Skeletal muscle cell (primary cell): ENCODE results near the gene FBXW8.

ENCODE experiments used
- DNase-seq: peaks from one replicate; pipeline ENCODE4 v3.0.0-alpha.2; 2010; ENCODE audit warnings: low read depth
- H3K4me3 ChIP-seq: 2 replicates; pipeline ENCODE4 v1.5.1; 2011; ENCODE audit warnings: low read depth, mild to moderate bottlenecking, control low read depth, low read length, moderate library complexity

FBXW8 gene

GRCh38 chr12:117060929-117061305 lies 150.2 kb downstream of the FBXW8 start:
- no peak for DNase-seq
- H3K4me3 ChIP-seq = no peak overlapping the region

GRCh38 chr12:117061555-117062079 lies 150.9 kb downstream of the FBXW8 start:
- DNase-seq = no peak
- no peak overlapping the region for H3K4me3 ChIP-seq

GRCh38 chr12:117063162-117063911 lies 152.6 kb downstream of the FBXW8 start:
- DNase-seq = no peak
- no peak overlapping the region for H3K4me3 ChIP-seq

- H3K4me3 ChIP-seq = no peak overlapping the region
- DNase-seq = no peak
Observed at GRCh38 chr12:117064049-117064448, 153.3 kb downstream of the FBXW8 start.

GRCh38 chr12:117064596-117064995 lies 153.8 kb downstream of the FBXW8 start:
- no peak overlapping the region for H3K4me3 ChIP-seq
- DNase-seq = no peak

- DNase-seq = no peak
- H3K4me3 ChIP-seq = no peak overlapping the region
Observed at GRCh38 chr12:117067016-117067415, 156.3 kb downstream of the FBXW8 start.

GRCh38 chr12:117067638-117068037 lies 156.9 kb downstream of the FBXW8 start:
- no peak for DNase-seq
- H3K4me3 ChIP-seq = no peak overlapping the region

- H3K4me3 ChIP-seq = no peak overlapping the region
- DNase-seq = no peak
Observed at GRCh38 chr12:117068492-117068891, 157.7 kb downstream of the FBXW8 start.

GRCh38 chr12:117069101-117069797 lies 158.5 kb downstream of the FBXW8 start:
- H3K4me3 ChIP-seq = no peak overlapping the region
- DNase-seq = no peak

- no peak overlapping the region for H3K4me3 ChIP-seq
- DNase-seq = no peak
Observed at GRCh38 chr12:117069926-117070900, 159.5 kb downstream of the FBXW8 start.

- no peak for DNase-seq
Observed at GRCh38 chr12:117071009-117071408, 160.3 kb downstream of the FBXW8 start.

GRCh38 chr12:117072106-117072505 lies 161.4 kb downstream of the FBXW8 start:
- H3K4me3 ChIP-seq = no peak overlapping the region
- no peak for DNase-seq

More at GRCh38 chr12:117071009-117071408, 160.3 kb downstream of the FBXW8 start:
- H3K4me3 ChIP-seq = no peak overlapping the region

GRCh38 chr12:117072736-117073490 lies 162.2 kb downstream of the FBXW8 start:
- H3K4me3 ChIP-seq = no peak overlapping the region
- DNase-seq = no peak

GRCh38 chr12:117073611-117074010 lies 162.9 kb downstream of the FBXW8 start:
- DNase-seq = no peak
- H3K4me3 ChIP-seq = no peak overlapping the region

- no peak for DNase-seq
- H3K4me3 ChIP-seq = no peak overlapping the region
Observed at GRCh38 chr12:117076410-117077372, 165.9 kb downstream of the FBXW8 start.

- no peak overlapping the region for H3K4me3 ChIP-seq
Observed at GRCh38 chr12:117079487-117079886, 168.7 kb downstream of the FBXW8 start.

GRCh38 chr12:117080661-117081144 lies 170.0 kb downstream of the FBXW8 start:
- DNase-seq = no peak
- H3K4me3 ChIP-seq = no peak overlapping the region

More at GRCh38 chr12:117079487-117079886, 168.7 kb downstream of the FBXW8 start:
- DNase-seq = no peak
